CD14-positive monocyte (primary cell): ENCODE results near the gene MERTK. TPM values are rescaled to one million over a fixed set of nuclear protein-coding genes. Genes with fewer than 3 reads are reported as not detected.

Source experiments
- DNase-seq, 3 donors: peaks; one replicate each; pipeline ENCODE4 v3.0.0-alpha.2; 2011 to 2022
- H2AFZ ChIP-seq: 2 replicates; pipeline ENCODE4 v1.6.0; 2012; ENCODE audit warnings: mild to moderate bottlenecking, low read depth, low read length, inconsistent platforms; ENCODE audit not compliant: insufficient read depth, poor library complexity, severe bottlenecking
- H3K27ac ChIP-seq, 2 donors: 1 replicate in 1 of 2; 2 replicates in 1 of 2; pipeline ENCODE4 v1.5.1; 2012 to 2013; ENCODE audit warnings: low read length in 2 of 2, control low read depth in 1 of 2, inconsistent platforms in 1 of 2, low read depth in 1 of 2, mild to moderate bottlenecking in 1 of 2
- H3K27me3 ChIP-seq, 2 donors: one replicate each; pipeline versions ENCODE4 v1.6.0 to v1.6.1; 2011 to 2013; ENCODE audit warnings: low read length in 2 of 2; ENCODE audit not compliant: control insufficient read depth in 2 of 2, insufficient read depth in 2 of 2
- H3K36me3 ChIP-seq, 2 donors: replicated peaks in 1 of 2; 1 replicate in 1 of 2; 2 replicates in 1 of 2; pipeline versions ENCODE4 v1.5.1 to v1.6.1; 2012 to 2013; ENCODE audit warnings: low read length in 2 of 2, control low read depth in 1 of 2, inconsistent platforms in 1 of 2, mild to moderate bottlenecking in 1 of 2; ENCODE audit not compliant: insufficient read depth in 2 of 2, control insufficient read depth in 1 of 2
- H3K4me1 ChIP-seq, 2 donors: 1 replicate in 1 of 2; 2 replicates in 1 of 2; pipeline versions ENCODE4 v1.5.1 to v1.6.1; 2012 to 2013; ENCODE audit warnings: low read length in 2 of 2, control low read depth in 1 of 2, inconsistent platforms in 1 of 2, mild to moderate bottlenecking in 1 of 2, moderate library complexity in 1 of 2; ENCODE audit not compliant: insufficient read depth in 2 of 2, control insufficient read depth in 1 of 2
- H3K4me2 ChIP-seq: replicated peaks from 2 replicates; pipeline ENCODE3; 2012; ENCODE audit warnings: low read length, moderate library complexity, mild to moderate bottlenecking; ENCODE audit not compliant: poor library complexity, severe bottlenecking; ENCODE audit errors: extremely low read depth
- H3K4me3 ChIP-seq, 3 experiments: fragments of 200-600 bp in 1 of 3; sonication (generic) in 1 of 3; replicated peaks in 1 of 3; 1 replicate in 2 of 3; 2 replicates in 1 of 3; pipeline ENCODE4 v1.5.1; 2011 to 2013; ENCODE audit warnings: low read length in 3 of 3, mild to moderate bottlenecking in 3 of 3, control low read depth in 2 of 3, low read depth in 2 of 3, inconsistent platforms in 1 of 3, moderate library complexity in 1 of 3
- H3K79me2 ChIP-seq: 2 replicates; pipeline ENCODE4 v1.6.0; 2012; ENCODE audit warnings: mild to moderate bottlenecking, control low read depth, inconsistent platforms, low read length, moderate library complexity; ENCODE audit not compliant: insufficient read depth
- H3K9ac ChIP-seq: 2 replicates; pipeline ENCODE4 v1.6.0; 2017; ENCODE audit warnings: low read length, mild to moderate bottlenecking; ENCODE audit not compliant: insufficient read depth, poor library complexity, severe bottlenecking
- H3K9me3 ChIP-seq, 2 donors: replicated peaks in 1 of 2; 1 replicate in 1 of 2; 2 replicates in 1 of 2; pipeline versions ENCODE4 v1.5.1 to v1.6.1; 2012 to 2013; ENCODE audit warnings: low read length in 2 of 2, control low read depth in 1 of 2; ENCODE audit not compliant: control insufficient read depth in 1 of 2, insufficient read depth in 1 of 2
- H4K20me1 ChIP-seq: 2 replicates; pipeline ENCODE4 v1.6.0; 2012; ENCODE audit warnings: mild to moderate bottlenecking, low read length, control low read depth, moderate library complexity; ENCODE audit not compliant: insufficient read depth
- H3K27ac Mint-ChIP-seq, 7 donors: one replicate each; pipeline ENCODE4 v1.8.0; 2020; ENCODE audit warnings: mild to moderate bottlenecking in 7 of 7, mixed read lengths in 7 of 7, moderate library complexity in 6 of 7, inconsistent platforms in 2 of 7
- H3K27me3 Mint-ChIP-seq, 3 donors: one replicate each; pipeline ENCODE4 v1.8.0; 2021 to 2022; ENCODE audit warnings: low read depth in 3 of 3, mild to moderate bottlenecking in 3 of 3, mixed read lengths in 3 of 3, moderate library complexity in 3 of 3, inconsistent platforms in 1 of 3
- H3K36me3 Mint-ChIP-seq, 2 donors: one replicate each; pipeline ENCODE4 v1.8.0; 2020; ENCODE audit warnings: mixed read lengths in 2 of 2, inconsistent platforms in 1 of 2, mild to moderate bottlenecking in 1 of 2
- H3K4me1 Mint-ChIP-seq: one replicate; pipeline ENCODE4 v1.8.0; 2020; ENCODE audit warnings: mild to moderate bottlenecking, mixed read lengths
- H3K4me3 Mint-ChIP-seq, 2 donors: one replicate each; pipeline ENCODE4 v1.8.0; 2020; ENCODE audit warnings: mild to moderate bottlenecking in 2 of 2, mixed read lengths in 2 of 2, moderate library complexity in 1 of 2
- H3K9me3 Mint-ChIP-seq, 7 donors: one replicate each; pipeline ENCODE4 v1.8.0; 2020 to 2022; ENCODE audit warnings: mixed read lengths in 7 of 7, mild to moderate bottlenecking in 6 of 7, moderate library complexity in 6 of 7, inconsistent platforms in 2 of 7
- CTCF ChIP-seq: fragments of 200-600 bp; IDR thresholded peaks from one replicate; pipeline ENCODE4 v1.8.0; 2022; ENCODE audit warnings: antibody characterized with exemption, mild to moderate bottlenecking
- WGBS: methylation state at CpG from one replicate; pipeline ENCODE4 v1.1.5; 2013; ENCODE audit warnings: missing lambda C conversion rate; ENCODE audit not compliant: insufficient coverage; 5-methylcytosine and 5-hydroxymethylcytosine counted together
- intact Hi-C, 2 donors: fragments of 100-400 bp; cut with micrococcal nuclease; formaldehyde crosslinking; loops; one replicate each; pipeline versions ENCODE4 v1.15.0 to v1.15.1; 2023
- polyA plus RNA-seq, 3 donors: library from polyadenylated mRNA; depleted of rRNA in 1 of 3; unstranded in 2 of 3; stranded (reverse) in 1 of 3; fragments of 300-500 nt in 2 of 3; fragments of >200 nt in 1 of 3; fragmentation: Illumina TruSeq in 2 of 3; gene quantifications; 1 replicate in 2 of 3; 2 replicates in 1 of 3; pipeline ENCODE4 v1.2.3, GENCODE V29; 2012 to 2021

The MERTK gene
- polyA plus RNA-seq, 3 donors, result 4.1 to 17.0 (median 4.2) TPM

GRCh38 chr2:112021290-112021689 lies 122.9 kb downstream of the MERTK start:
- no peak overlapping the region for H3K27ac Mint-ChIP-seq
- intact Hi-C loops, result no loop called here
- H3K79me2 ChIP-seq, result no peaks in the 10 kb centered on the region
- peaks cover 14% of the 10 kb centered on the region for H3K4me1 Mint-ChIP-seq
- H3K9me3 ChIP-seq, result no peaks in the 10 kb centered on the region
- H3K4me3 ChIP-seq, result no peak overlapping the region
- H4K20me1 ChIP-seq, result no peaks in the 10 kb centered on the region
- no peak overlapping the region for H3K9ac ChIP-seq
- H3K4me3 Mint-ChIP-seq, result no peak overlapping the region
- H3K9me3 Mint-ChIP-seq, result peaks cover 0 to 9% (median 3%) of the 10 kb centered on the region in 7 donors
- peaks cover 0 to 2% (median 1%) of the 10 kb centered on the region in 3 donors for H3K27me3 Mint-ChIP-seq
- 97% methylated on average over 6 of the region's 10 CpGs for WGBS
- no peak for TF ChIP-seq CTCF
- no peaks in the 10 kb centered on the region for H3K36me3 ChIP-seq
- DNase-seq, result no peak
- H3K27ac ChIP-seq, result no peak overlapping the region
- H3K36me3 Mint-ChIP-seq, result peaks cover 2 to 20% of the 10 kb centered on the region in 2 donors
- H3K27me3 ChIP-seq, result no peaks in the 10 kb centered on the region
- H2AFZ ChIP-seq, result no peak overlapping the region
- peaks cover 0 to 4% of the 10 kb centered on the region in 2 donors for H3K4me1 ChIP-seq
- no peak overlapping the region for H3K4me2 ChIP-seq

- 91% methylated on average over 5 of the region's 8 CpGs for WGBS
- Histone ChIP-seq H3K9ac (no peak overlapping the region), H3K27me3 (no peaks in the 10 kb centered on the region), H4K20me1 (no peaks in the 10 kb centered on the region), H3K4me3 (no peak overlapping the region), H3K4me1 (peaks cover 0 to 4% of the 10 kb centered on the region in 2 donors), H3K79me2 (no peaks in the 10 kb centered on the region), H3K9me3 (no peaks in the 10 kb centered on the region), H3K27ac (no peak overlapping the region), H3K4me2 (no peak overlapping the region), H2AFZ (no peak overlapping the region), H3K36me3 (no peaks in the 10 kb centered on the region)
- Mint-ChIP-seq H3K36me3 (peaks cover 2 to 20% of the 10 kb centered on the region in 2 donors), H3K4me1 (peaks cover 14% of the 10 kb centered on the region), H3K27me3 (peaks cover 0 to 2% (median 1%) of the 10 kb centered on the region in 3 donors), H3K9me3 (peaks cover 0 to 6% (median 3%) of the 10 kb centered on the region in 7 donors), H3K4me3 (no peak overlapping the region), H3K27ac (peak overlapping the region in 1 of 7 donors; percentile 56)
- intact Hi-C loops, result no loop called here
- no peak for TF ChIP-seq CTCF
- DNase-seq, result peak in 1 of 3 donors; percentile 22
Observed at GRCh38 chr2:112021781-112022231, 123.4 kb downstream of the MERTK start.
